Right atrium auricular region (tissue), 2 donors: ENCODE measurements around the gene NASP. TPM values are rescaled to one million over a fixed set of nuclear protein-coding genes. Genes with fewer than 3 reads are reported as not detected.

Experiments
- DNase-seq: peaks from one replicate; pipeline ENCODE4 v3.0.0-alpha.2; 2019; ENCODE audit warnings: low spot score
- H3K27ac ChIP-seq, 2 donors: fragments of 200-600 bp; sonication (generic); 1 replicate in 1 of 2; 2 replicates in 1 of 2; pipeline ENCODE4 v1.5.1; 2016 to 2019
- H3K27me3 ChIP-seq, 2 donors: fragments of 200-600 bp; sonication (generic); one replicate each; pipeline versions ENCODE4 v1.5.1 to v1.6.0; 2017 to 2019
- H3K36me3 ChIP-seq: fragments of 200-600 bp; sonication (generic); one replicate; pipeline ENCODE4 v1.5.1; 2016
- H3K4me1 ChIP-seq, 2 donors: fragments of 200-600 bp; sonication (generic); one replicate each; pipeline versions ENCODE4 v1.5.1 to v1.6.0; 2017 to 2019
- H3K4me3 ChIP-seq, 2 donors: fragments of 200-600 bp; sonication (generic); 1 replicate in 1 of 2; 2 replicates in 1 of 2; pipeline ENCODE4 v1.5.1; 2017 to 2019; ENCODE audit warnings: mild to moderate bottlenecking in 1 of 2, moderate library complexity in 1 of 2
- H3K9me3 ChIP-seq, 2 donors: fragments of 200-600 bp; sonication (generic); one replicate each; pipeline ENCODE4 v1.5.1; 2019
- CTCF ChIP-seq, 2 donors: fragments of 200-600 bp; sonication (generic); IDR thresholded peaks; one replicate each; pipeline ENCODE4 v1.5.1; 2019; ENCODE audit warnings: antibody characterized with exemption in 2 of 2
- total RNA-seq, 2 donors: library from RNA; depleted of rRNA; stranded (reverse); fragments of >200 nt; gene quantifications; one replicate each; pipeline ENCODE4 v1.1.0, GENCODE V29; 2016

The NASP gene
- total RNA-seq, 2 donors from 2014 or later, result 30.6 to 32.3 TPM

DNA sequence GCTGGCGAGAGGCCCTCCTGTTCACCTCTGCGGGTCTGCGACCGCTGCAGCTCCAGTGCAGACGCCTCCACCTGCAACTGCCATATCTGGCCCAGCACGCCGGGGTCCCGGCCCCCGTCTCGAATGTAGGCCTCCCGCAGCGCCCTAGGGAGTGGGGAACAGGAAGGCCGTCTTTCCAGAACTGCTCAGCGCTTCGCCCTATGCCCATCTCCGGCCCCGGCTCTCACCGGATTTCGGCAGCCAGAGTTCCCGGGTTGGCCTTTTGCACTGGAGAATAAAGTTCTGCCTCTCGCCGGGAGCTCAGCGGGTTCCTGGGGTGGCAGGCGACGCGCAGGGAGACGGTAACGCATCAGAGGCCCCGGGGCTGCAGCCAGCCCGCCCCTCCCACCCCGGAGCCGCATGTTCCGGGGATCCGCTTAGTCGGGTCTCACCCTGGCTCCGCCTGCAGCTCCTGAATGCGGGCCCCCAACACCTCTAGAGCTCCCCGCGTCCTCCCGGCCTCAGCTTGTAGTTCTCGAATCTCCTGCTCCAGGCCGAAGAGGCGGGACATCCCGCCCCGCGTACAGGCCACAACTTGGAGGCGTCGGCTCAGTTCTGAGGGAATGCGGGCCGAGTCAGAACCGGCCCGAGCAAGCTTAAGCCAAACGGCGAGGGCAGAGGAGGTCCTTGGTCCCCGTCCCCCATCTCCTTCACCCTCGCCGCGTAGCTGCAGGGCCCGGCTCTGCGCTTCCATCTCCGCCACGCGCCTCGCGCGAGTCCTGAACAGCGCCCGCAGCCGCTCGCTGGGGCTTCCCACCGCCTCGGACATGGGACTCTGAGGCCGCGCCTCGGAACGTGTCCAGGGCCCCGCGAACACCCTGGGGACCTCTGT, 38.9 kb downstream of the NASP start:
- no peak for TF ChIP-seq CTCF (IDR thresholded peaks at IDR 0.05)
- H3K4me3 ChIP-seq, result peak overlapping the region; percentile 5 to 20
- H3K36me3 ChIP-seq, result peaks cover 23% of the 10 kb centered on the region
- H3K27me3 ChIP-seq, result no peaks in the 10 kb centered on the region
- H3K4me1 ChIP-seq, result peaks cover 0 to 33% of the 10 kb centered on the region in 2 donors
- H3K27ac ChIP-seq, result peak overlapping the region in 1 of 2 donors; percentile 36
- DNase-seq, result no peak
- H3K9me3 ChIP-seq, result no peaks in the 10 kb centered on the region

DNA sequence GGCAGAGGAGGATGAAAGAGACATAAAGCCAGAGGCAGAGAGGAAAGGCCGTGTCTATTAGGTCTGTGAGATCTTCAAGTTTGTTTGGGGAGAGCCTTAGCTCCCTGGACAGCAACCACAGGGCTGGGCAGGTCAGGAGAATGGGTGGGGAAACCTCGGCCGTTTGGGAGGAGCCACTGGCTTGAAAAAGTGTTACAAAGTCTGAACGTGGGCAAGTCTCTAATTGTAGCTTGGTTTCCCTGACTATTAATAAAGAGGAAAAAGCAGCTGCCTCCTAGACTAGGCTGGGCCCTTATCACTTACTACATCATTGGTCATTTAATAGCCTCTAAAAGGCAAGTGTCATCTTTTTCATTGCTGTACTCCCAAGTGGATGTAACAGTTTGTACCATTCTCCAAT, 40.1 kb downstream of the NASP start, which contains the start of gene CCDC17:
CCDC17 (minus strand) TSS at position 83 of the 400 bp plus-strand sequence. CDS start 145 bp downstream, outside the sequence.
- peaks cover 0 to 33% of the 10 kb centered on the region in 2 donors for H3K4me1 ChIP-seq
- H3K36me3 ChIP-seq, result peaks cover 33% of the 10 kb centered on the region
- DNase-seq, result no peak
- no peak for TF ChIP-seq CTCF (IDR thresholded peaks at IDR 0.05)
- no peaks in the 10 kb centered on the region for H3K27me3 ChIP-seq
- no peak within 1 kb of the TSS for H3K27ac ChIP-seq
- H3K4me3 ChIP-seq, result peak within 1 kb of the TSS; percentile 5 to 20
- H3K9me3 ChIP-seq, result no peaks in the 10 kb centered on the region

DNA sequence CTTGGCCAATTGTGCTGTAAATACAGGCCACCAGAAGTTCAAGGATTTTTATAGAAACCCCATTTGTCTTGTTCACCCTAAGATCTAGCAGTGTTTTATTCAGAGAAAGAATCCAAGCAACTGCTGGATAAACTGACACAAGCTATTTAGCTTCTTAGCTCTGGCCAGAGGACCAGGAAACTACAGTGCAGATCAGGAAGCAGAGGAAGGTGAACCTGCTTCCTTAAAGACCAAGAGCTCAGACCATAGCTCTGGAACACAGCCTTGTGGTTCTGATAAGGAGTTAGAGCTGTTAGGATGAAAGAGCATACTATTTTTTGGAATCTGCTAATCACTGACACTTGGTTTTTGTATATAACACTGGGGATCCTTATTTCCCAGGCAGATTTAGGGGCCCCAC, 45.2 kb downstream of the NASP start:
- TF ChIP-seq CTCF (IDR thresholded peaks at IDR 0.05), result no peak
- no peaks in the 10 kb centered on the region for H3K9me3 ChIP-seq
- H3K36me3 ChIP-seq, result peaks cover 82% of the 10 kb centered on the region
- DNase-seq, result no peak
- H3K27me3 ChIP-seq, result no peaks in the 10 kb centered on the region
- peaks cover 0 to 4% of the 10 kb centered on the region in 2 donors for H3K4me1 ChIP-seq
- no peak overlapping the region for H3K27ac ChIP-seq
- H3K4me3 ChIP-seq, result no peak overlapping the region

GRCh38 chr1:45630429-45630828, 46.6 kb downstream of the NASP start:
- H3K27me3 ChIP-seq, result no peaks in the 10 kb centered on the region
- peaks cover 89% of the 10 kb centered on the region for H3K36me3 ChIP-seq
- no peak for TF ChIP-seq CTCF (IDR thresholded peaks at IDR 0.05)
- no peaks in the 10 kb centered on the region for H3K4me1 ChIP-seq
- no peak overlapping the region for H3K27ac ChIP-seq
- no peak for DNase-seq
- H3K9me3 ChIP-seq, result no peaks in the 10 kb centered on the region
- H3K4me3 ChIP-seq, result no peak overlapping the region

DNA sequence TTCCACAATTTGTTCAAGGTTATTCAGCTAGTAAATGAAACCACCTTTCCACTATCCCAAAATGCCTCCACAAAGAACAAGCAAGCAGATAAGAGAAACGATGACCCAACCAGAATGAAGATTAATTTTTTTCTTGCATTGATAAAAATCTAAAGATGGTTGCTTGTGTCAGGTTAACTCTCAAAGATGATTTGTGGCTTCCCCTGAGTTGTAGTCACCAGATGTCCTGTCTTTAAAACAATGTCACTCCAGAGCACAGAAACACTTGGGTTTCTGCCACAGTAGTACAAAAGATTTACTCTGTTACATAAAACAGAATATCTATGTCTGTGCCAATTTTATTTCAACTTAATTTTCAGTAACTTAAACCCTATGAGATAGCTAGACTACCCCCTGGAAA, 51.4 kb downstream of the NASP start:
- no peak overlapping the region for H3K4me3 ChIP-seq
- H3K27ac ChIP-seq, result no peak overlapping the region
- TF ChIP-seq CTCF (IDR thresholded peaks at IDR 0.05), result no peak
- H3K4me1 ChIP-seq, result no peaks in the 10 kb centered on the region
- H3K9me3 ChIP-seq, result no peaks in the 10 kb centered on the region
- no peaks in the 10 kb centered on the region for H3K27me3 ChIP-seq
- DNase-seq, result no peak
- H3K36me3 ChIP-seq, result peaks cover 89% of the 10 kb centered on the region
